ENCODE measurements around the gene U2AF1L4.

DNA sequence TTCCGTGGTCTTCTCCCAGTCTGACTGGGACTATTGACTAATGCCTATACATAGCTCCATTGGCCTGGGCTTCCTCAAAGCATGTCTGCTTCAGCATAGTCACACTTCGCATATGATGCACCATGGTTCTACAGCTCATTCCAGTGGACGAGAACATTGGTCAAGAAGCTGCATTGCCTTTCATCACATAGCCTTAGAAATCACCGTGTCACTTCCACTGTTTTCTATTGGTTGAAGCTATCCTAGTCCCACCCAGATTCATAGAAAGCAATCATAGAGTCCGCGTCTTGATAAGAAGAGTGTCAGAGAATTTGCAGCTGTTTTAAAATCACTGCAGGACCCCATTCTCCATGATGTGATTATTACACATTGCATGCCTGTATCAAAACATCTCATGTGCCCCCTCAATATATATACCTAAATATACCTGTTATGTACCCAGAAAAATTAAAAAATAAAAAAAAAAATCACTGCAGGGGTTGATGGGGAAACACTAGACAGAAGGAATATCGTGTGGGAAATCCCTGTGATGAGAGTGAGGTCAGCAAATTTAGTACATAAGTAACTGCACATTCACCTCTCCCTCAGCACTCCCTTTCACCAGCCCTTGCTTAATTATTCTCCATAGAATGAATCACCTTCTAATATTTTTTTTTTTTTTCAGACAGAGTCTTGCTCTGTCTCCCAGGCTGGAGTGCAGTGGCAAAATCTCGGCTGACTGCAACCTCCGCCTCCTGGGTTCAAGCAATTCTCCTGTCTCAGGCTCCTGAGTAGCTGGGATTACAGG, 28.0 kb upstream of the U2AF1L4 start:
- no peak for TF ChIP-seq ISL1 (CRISPR knock-in tag; IDR thresholded peaks at IDR 0.05)
- no peak for TF ChIP-seq CSDC2 (CRISPR knock-in tag; IDR thresholded peaks at IDR 0.05)
- no peak for TF ChIP-seq RARB (CRISPR knock-in tag; IDR thresholded peaks at IDR 0.05)
